HL-60 (cell line): ENCODE data around the gene CRTC1.

ENCODE experiments used
- DNase-seq, 2 experiments: peaks; one replicate each; pipeline ENCODE4 v3.0.0-alpha.2; 2010 to 2020; ENCODE audit warnings: low read depth in 1 of 2, low spot score in 1 of 2
- H3K27ac ChIP-seq: fragments of 250-450 bp; sonication (Bioruptor Pico); replicated peaks from 2 replicates; pipeline ENCODE4 v1.5.1; 2020; ENCODE audit warnings: mild to moderate bottlenecking, moderate library complexity
- H3K27me3 ChIP-seq: fragments of 250-450 bp; sonication (Bioruptor Pico); 2 replicates; pipeline ENCODE4 v1.5.1; 2021; ENCODE audit warnings: mild to moderate bottlenecking, moderate library complexity; ENCODE audit not compliant: insufficient read depth, poor library complexity, severe bottlenecking
- H3K4me3 ChIP-seq: replicated peaks from 2 replicates; pipeline ENCODE4 v1.5.1; 2011; ENCODE audit warnings: mild to moderate bottlenecking, control low read depth, low read length; ENCODE audit not compliant: insufficient read depth
- GABPA ChIP-seq: IDR thresholded peaks from 2 replicates; pipeline ENCODE4 v1.6.1; 2012; ENCODE audit warnings: low read depth
- POLR2AphosphoS5 ChIP-seq: IDR thresholded peaks from 2 replicates; pipeline ENCODE4 v1.6.1; 2012; ENCODE audit warnings: low read depth
- SPI1 ChIP-seq: IDR thresholded peaks from 2 replicates; pipeline ENCODE4 v1.6.1; 2012; ENCODE audit warnings: low read depth, mild to moderate bottlenecking, borderline replicate concordance
- long read RNA-seq: library from polyadenylated mRNA; unstranded; transcript quantifications from one replicate; pipeline ENCODE4 v2.0.0, GENCODE V29; 2020
- TF ChIP-seq, protein P1 (sequence below): IDR thresholded peaks from 2 replicates; pipeline ENCODE4 v1.6.1; 2012; ENCODE audit warnings: low read depth; ENCODE audit not compliant: insufficient replicate concordance
- TF ChIP-seq, protein P2 (sequence below): IDR thresholded peaks from one replicate; pipeline ENCODE4 v1.5.1; 2011; ENCODE audit warnings: low read length, control low read depth, inconsistent platforms; ENCODE audit not compliant: insufficient read depth

Gene CRTC1
- long read RNA-seq, partial matches to known transcripts = 1 of 5 reads
- long read RNA-seq, other reads (novel, unspliced or antisense) = 4 of 5 reads

GRCh38 chr19:18683109-18683957 lies at the start of gene CRTC1:
Gene CRTC1, plus strand, starts transcription at chr19:18683680. Its CDS starts 23 bp downstream, at chr19:18683703.
- TF ChIP-seq, protein P1, sequence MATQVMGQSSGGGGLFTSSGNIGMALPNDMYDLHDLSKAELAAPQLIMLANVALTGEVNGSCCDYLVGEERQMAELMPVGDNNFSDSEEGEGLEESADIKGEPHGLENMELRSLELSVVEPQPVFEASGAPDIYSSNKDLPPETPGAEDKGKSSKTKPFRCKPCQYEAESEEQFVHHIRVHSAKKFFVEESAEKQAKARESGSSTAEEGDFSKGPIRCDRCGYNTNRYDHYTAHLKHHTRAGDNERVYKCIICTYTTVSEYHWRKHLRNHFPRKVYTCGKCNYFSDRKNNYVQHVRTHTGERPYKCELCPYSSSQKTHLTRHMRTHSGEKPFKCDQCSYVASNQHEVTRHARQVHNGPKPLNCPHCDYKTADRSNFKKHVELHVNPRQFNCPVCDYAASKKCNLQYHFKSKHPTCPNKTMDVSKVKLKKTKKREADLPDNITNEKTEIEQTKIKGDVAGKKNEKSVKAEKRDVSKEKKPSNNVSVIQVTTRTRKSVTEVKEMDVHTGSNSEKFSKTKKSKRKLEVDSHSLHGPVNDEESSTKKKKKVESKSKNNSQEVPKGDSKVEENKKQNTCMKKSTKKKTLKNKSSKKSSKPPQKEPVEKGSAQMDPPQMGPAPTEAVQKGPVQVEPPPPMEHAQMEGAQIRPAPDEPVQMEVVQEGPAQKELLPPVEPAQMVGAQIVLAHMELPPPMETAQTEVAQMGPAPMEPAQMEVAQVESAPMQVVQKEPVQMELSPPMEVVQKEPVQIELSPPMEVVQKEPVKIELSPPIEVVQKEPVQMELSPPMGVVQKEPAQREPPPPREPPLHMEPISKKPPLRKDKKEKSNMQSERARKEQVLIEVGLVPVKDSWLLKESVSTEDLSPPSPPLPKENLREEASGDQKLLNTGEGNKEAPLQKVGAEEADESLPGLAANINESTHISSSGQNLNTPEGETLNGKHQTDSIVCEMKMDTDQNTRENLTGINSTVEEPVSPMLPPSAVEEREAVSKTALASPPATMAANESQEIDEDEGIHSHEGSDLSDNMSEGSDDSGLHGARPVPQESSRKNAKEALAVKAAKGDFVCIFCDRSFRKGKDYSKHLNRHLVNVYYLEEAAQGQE = peak; percentile 84
- TF ChIP-seq POLR2AphosphoS5 (peak; percentile 67; the same call in 1 of the 2 replicates), SPI1 (no peak), GABPA (no peak)
- TF ChIP-seq, protein P2, sequence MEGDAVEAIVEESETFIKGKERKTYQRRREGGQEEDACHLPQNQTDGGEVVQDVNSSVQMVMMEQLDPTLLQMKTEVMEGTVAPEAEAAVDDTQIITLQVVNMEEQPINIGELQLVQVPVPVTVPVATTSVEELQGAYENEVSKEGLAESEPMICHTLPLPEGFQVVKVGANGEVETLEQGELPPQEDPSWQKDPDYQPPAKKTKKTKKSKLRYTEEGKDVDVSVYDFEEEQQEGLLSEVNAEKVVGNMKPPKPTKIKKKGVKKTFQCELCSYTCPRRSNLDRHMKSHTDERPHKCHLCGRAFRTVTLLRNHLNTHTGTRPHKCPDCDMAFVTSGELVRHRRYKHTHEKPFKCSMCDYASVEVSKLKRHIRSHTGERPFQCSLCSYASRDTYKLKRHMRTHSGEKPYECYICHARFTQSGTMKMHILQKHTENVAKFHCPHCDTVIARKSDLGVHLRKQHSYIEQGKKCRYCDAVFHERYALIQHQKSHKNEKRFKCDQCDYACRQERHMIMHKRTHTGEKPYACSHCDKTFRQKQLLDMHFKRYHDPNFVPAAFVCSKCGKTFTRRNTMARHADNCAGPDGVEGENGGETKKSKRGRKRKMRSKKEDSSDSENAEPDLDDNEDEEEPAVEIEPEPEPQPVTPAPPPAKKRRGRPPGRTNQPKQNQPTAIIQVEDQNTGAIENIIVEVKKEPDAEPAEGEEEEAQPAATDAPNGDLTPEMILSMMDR = no peak
- peak within 1 kb of the TSS; percentile 78 for H3K27ac ChIP-seq
- DNase-seq = peak; percentile 70 to 89
- peak within 1 kb of the TSS; percentile 73 for H3K4me3 ChIP-seq
- H3K27me3 ChIP-seq = no peaks in the 10 kb centered on the region

DNA sequence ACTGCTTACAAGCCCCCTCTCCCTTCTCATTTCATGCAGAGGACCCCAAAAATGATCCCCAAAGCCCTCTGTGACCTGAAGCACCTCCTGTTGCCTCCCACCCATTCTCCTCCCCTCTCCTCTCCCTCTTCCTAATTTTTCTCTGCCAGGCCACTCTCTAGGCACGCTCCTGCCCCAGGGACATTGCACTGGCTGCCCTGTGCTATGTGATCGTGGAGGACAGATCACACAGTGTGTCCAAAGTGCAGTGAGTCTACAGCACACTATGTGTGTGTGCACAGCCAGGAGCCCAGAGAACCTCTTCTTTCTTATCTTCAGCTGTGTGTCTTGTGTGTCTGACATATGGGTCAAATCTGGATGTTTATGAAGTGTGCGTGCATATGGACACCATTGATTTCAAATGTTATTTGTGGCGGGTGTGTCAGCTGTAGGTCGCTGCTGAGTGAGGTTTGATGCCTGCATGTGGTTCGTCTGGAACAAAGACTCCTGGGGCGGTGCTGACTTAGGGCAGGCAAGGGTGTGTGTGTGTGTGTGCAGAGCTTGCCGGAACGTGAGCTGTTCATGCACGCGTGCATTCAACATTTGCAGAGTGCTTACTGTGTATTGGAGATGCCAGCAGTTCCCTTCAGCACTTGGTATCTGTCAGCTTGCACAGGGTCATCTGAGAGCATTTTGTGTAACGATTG lies 48.7 kb upstream of the CRTC1 start:
- no peak for DNase-seq
- Histone ChIP-seq H3K27me3 (peaks cover 3% of the 10 kb centered on the region), H3K27ac (no peak overlapping the region)

DNA sequence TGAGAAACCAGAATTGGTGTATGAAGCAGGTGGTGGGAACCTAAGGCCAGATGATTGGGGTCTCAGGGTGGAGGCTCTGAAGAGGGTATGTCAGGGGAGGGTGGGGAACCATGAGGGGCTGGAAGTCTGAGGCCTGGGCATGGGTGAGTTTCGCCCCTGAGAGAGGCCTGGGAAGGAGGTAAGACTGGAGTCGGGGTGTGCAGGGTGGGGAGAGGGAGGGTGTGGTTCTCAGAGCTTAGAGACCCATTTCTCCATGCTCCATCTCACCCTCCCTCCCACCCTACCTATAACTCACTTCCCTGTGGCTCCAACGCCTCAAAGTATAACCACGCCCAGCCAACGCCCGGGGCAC lies 47.7 kb upstream of the CRTC1 start:
- TF ChIP-seq SPI1 (no peak), POLR2AphosphoS5 (no peak), GABPA (no peak)
- TF ChIP-seq, protein P2 = no peak
- TF ChIP-seq, protein P1 = no peak
- no peak for DNase-seq
- no peak overlapping the region for H3K27ac ChIP-seq
- peak overlapping the region; percentile 76; the same call in 1 of the 2 replicates for H3K4me3 ChIP-seq
- H3K27me3 ChIP-seq = peaks cover 3% of the 10 kb centered on the region

More for the DNA sequence above, 48.7 kb upstream of the CRTC1 start:
- H3K4me3 ChIP-seq = no peak overlapping the region
- TF ChIP-seq GABPA (no peak), SPI1 (no peak), POLR2AphosphoS5 (no peak)
- TF ChIP-seq, protein P1 = no peak
- TF ChIP-seq, protein P2 = no peak
